Activated CD4-positive, alpha-beta T cell treated with anti-CD3 and anti-CD28 coated beads, Interleukin-2, amount 50 U/mL, for 4 hours (primary cell): ENCODE results near the gene FOXN3.

ENCODE experiments used
- DNase-seq, 2 experiments: peaks; one replicate each; pipeline ENCODE4 v3.0.0-alpha.2; 2020

The FOXN3 gene

GRCh38 chr14:89382487-89382886 lies 34.5 kb downstream of the FOXN3 start:
- no peak for DNase-seq

GRCh38 chr14:89379891-89380820 lies 36.9 kb downstream of the FOXN3 start:
- no peak for DNase-seq

GRCh38 chr14:89379006-89379405 lies 38.0 kb downstream of the FOXN3 start:
- DNase-seq = no peak

- DNase-seq = peak; percentile 6 to 10
These were observed 38.9 kb downstream of the FOXN3 start for GRCh38 chr14:89378119-89378518.

GRCh38 chr14:89377544-89377943 lies 39.5 kb downstream of the FOXN3 start:
- DNase-seq = no peak

- DNase-seq = no peak
These were observed 42.1 kb downstream of the FOXN3 start for GRCh38 chr14:89374908-89375307.

GRCh38 chr14:89373185-89373584 lies 43.8 kb downstream of the FOXN3 start:
- no peak for DNase-seq

GRCh38 chr14:89372512-89372883 lies 44.5 kb downstream of the FOXN3 start:
- DNase-seq = no peak

GRCh38 chr14:89371585-89372511 lies 45.2 kb downstream of the FOXN3 start:
- DNase-seq = no peak

- no peak for DNase-seq
These were observed 46.3 kb downstream of the FOXN3 start for GRCh38 chr14:89370781-89371180.

- no peak for DNase-seq
These were observed 46.7 kb downstream of the FOXN3 start for GRCh38 chr14:89370381-89370780.

GRCh38 chr14:89369656-89370055 lies 47.4 kb downstream of the FOXN3 start:
- no peak for DNase-seq

GRCh38 chr14:89368490-89369477 lies 48.2 kb downstream of the FOXN3 start:
- DNase-seq = no peak

GRCh38 chr14:89367779-89368120 lies 49.3 kb downstream of the FOXN3 start:
- DNase-seq = no peak

- DNase-seq = no peak
These were observed 49.9 kb downstream of the FOXN3 start for GRCh38 chr14:89366864-89367778.

GRCh38 chr14:89365061-89365801 lies 51.8 kb downstream of the FOXN3 start:
- DNase-seq = peak; percentile 39 to 47

GRCh38 chr14:89364316-89364715 lies 52.7 kb downstream of the FOXN3 start:
- no peak for DNase-seq

- DNase-seq = no peak
These were observed 56.8 kb downstream of the FOXN3 start for GRCh38 chr14:89360277-89360676.

- DNase-seq = no peak
These were observed 57.4 kb downstream of the FOXN3 start for GRCh38 chr14:89359477-89360222.
